ENCODE data around the gene UBAC2.
"Not testable (repeated sequence)": the region's sequence is repeated elsewhere in the genome, so short reads cannot be mapped to it uniquely, and the experiment has no call there.

The UBAC2 gene

GRCh38 chr13:99382428-99383133 lies 181.9 kb downstream of the UBAC2 start:
- DNase-seq: peak in 2 of 6 experiments; percentile 37 to 44

- DNase-seq: peak in 5 of 6 experiments; percentile 25 to 60 (median 33)
These were observed 182.9 kb downstream of the UBAC2 start for GRCh38 chr13:99383511-99383921.

DNA sequence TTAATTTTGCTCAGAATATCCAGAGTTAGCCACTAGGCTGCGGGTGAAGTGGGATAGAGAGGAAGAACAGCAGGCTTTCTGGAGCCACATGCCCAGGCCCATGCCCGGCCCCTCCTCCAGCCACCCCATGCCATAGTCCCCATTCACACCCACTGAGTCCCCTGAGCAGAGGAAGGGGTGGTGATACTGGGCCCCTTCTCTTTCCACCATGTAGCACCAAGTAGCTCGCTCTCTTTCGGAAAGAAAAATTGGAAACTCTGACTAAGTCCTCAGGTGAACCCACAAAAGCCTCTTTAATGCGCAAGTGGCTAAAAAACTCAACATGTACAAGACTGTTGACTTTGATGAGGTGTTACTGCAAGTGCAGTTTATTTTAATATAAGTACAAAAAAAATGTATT lies 183.3 kb downstream of the UBAC2 start:
- peak in 4 of 6 experiments; percentile 21 to 73 (median 60) for DNase-seq

- DNase-seq: peak; percentile 63 to 87 (median 74)
These were observed 183.8 kb downstream of the UBAC2 start for GRCh38 chr13:99384468-99384867.

DNA sequence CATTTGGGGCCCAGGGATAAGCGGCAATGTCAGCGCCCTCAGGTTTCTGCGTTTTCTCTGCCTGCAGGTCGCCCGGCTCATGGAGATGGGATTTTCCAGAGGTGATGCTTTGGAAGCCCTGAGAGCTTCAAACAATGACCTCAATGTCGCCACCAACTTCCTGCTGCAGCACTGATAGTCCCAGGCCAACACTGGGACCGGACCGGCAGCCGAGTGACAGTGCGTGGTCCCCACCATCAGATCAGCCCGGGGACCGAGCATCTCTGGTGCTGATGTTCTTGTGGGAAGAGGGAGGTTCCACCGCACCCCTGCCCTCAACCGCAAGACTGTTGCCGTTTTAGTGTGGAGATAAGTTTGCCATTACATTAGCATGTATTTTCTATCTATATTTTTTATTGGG lies 184.5 kb downstream of the UBAC2 start:
- DNase-seq: no peak

DNA sequence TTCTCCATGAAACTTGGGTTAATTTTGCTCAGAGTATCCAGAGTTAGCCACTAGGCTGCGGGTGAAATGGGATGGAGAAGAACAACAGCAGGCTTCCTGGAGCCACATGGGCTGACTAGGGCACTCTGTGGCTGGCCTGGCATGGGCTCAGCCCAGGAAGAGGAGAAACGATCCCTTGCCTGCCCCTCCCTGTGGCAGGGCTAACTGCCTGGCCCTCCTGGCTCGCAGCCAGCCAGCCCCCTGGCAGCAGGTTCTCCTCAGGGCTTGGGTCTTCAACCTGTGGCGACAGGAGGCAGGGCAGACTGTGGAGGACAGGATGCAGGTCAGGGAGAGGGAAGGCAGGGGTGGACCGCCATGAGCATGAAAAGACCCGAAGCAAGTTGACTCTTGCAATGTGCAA lies 185.3 kb downstream of the UBAC2 start:
- no peak for DNase-seq

DNA sequence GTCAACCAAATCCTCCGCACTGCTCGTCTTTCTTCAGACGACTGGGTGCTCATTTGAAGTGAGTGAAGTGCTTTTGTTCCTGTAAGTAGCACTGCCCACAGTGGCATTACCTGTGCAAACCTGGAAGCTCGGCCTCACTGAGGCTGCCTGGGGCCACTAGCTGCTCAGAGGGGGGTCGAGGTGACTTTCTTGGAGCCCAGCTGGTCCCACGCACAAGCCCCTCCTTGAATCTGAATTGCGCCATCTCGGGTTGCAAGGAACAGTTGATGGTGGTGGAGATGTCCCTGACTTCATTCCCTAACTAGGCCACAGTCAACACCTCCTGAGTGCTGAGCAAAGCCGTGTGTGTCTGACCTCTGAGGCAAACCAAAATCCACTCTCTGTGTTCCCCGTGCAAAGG lies 185.8 kb downstream of the UBAC2 start:
- no peak for DNase-seq

- peak; percentile 70 to 88 (median 78) for DNase-seq
These were observed 186.5 kb downstream of the UBAC2 start for GRCh38 chr13:99386911-99387788.

- no peak for DNase-seq
These were observed 187.8 kb downstream of the UBAC2 start for GRCh38 chr13:99388334-99388923.

DNA sequence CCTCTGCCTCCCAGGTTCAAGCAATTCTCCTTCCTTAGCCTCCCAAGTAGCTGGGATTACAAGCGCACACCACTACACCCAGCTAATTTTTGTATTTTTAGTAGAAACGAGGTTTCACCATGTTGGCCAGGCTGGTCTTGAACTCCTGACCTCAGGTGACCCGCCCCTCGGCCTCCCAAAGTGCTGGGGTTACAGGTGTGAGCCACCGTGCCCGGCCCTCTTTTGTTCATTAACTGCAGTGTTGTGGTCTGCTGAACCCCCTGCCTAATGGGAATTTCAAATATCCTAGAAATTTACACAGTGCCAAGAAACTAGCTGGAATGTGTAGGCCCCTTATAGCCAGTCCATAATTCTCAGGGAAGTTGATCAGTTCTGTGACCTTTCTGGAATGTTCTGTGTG lies 188.4 kb downstream of the UBAC2 start:
- not testable (repeated sequence) for DNase-seq

DNA sequence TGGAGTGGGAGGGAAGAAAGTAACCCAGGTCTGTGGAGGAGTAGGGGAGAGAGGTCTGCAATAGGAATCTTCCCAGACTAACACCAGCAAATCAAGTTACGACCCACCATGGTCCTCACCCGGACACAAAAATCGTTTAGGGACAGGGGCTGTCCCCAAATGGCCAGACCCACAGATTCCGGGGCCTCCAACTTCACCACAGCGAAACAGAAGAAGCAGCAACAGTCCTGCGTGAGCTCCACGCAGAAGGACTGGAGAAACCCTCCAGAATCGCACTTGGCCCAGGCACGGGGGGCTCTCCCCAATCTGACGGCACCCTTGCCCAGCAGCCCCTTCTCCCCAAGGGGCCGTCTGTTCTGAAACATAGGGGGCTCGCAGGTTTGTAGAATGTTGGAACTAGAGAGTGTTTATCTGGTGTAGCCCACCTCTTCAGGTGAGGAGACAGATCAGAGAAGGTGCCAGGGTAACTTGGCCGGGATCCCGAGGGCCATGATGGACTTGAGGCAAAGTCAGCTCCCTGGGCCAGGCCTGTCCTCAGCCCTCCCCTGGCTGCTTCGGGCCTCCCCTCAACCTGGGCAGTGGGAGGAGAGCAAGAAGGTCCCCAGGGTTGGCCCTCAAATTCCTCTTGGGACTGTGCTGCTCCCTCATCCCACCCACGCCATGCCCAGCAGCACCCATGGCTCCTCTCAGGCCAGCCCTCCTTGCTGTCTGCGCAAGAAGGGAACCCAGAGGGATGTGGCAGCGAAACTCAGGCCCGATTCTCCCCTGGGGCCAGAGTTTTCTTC lies 189.1 kb downstream of the UBAC2 start:
- no peak for DNase-seq

DNA sequence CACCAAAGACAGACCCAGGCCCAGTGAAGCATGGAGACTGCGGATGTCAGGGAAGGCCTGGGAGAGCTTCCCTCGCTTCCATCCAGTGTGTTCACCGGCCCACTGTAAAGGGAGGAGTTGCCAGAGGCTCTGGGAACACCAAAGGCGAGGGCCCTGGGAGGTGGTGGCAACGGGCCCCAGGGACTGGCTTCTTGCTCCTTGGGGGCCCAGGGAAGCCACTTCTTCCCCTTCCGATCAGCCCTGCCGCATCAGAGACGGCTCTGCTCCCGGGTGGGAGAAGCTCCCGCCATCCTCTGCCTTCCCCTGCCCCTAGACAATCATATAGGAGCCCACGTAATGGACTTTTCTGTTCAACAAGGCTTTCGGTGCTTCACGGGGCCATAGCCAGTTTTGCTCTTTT lies 189.9 kb downstream of the UBAC2 start:
- DNase-seq: no peak

GRCh38 chr13:99391781-99392469 lies 191.3 kb downstream of the UBAC2 start:
- no peak for DNase-seq

GRCh38 chr13:99392470-99393135 lies 191.9 kb downstream of the UBAC2 start:
- DNase-seq: no peak

- not testable (repeated sequence) for DNase-seq
These were observed 192.7 kb downstream of the UBAC2 start for GRCh38 chr13:99393391-99393790.

DNA sequence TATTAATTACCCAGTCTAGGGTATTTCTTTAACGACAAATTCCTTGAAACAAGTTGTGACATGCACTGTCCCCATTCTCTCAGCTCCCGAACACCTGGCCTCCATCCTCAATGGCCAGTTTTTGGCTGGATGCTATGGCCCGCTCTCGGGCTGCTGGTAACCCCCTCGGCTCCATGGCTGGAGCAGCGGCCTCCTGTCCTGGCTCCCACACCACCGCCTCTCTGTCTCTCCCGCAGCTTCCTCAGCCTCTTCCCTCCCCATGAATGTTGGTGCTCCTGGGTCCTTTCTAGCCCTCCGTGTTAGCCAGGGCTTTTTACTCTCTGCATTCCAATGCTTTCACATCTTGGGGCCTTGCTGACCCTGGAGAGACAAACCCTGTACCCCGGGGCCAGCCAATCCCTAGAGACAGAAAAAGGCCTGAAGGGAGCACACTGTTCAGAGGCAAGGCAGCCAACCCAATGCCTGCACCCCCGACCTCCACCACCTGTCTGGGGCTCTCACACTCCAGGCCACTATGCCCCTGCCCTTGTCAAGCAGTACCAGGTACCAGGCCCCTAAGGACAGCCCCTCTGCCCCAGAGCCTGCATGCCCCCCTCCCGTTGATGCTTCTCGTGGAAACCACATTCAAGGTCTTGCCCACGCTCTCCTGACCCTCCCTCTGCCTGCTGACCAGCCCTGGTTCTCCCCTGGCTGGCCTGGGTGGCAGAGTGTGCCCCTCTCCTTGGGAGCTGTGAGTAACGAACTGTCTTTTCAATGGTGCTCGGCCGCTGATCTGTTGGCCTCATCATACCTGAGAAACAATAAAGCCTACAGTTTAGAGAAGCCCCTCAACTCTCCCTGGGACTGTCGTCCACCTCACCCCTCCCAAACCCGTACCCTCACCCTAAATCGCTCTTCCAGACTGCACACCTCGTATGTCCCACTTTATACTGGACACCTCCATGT lies 193.4 kb downstream of the UBAC2 start:
- no peak for DNase-seq

DNA sequence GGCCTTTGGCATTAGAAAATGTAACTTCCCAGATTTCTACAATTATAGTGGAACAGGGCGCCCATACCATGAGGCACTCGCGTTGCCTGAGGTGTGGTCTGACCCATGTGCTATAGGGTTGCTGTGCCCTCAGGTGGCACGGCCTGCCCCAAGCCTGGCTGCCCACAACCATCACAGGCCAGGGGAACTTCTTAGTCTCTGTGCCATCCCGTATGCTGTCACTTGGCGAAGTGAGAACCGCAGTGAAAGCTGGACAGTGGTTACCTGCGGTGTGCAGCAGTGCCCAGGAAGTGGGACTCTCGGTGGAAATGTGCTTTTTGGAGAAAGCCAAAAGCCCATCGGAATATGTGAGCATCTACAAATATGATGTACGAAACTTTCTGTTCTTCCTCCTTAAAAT lies 194.8 kb downstream of the UBAC2 start:
- no peak for DNase-seq

GRCh38 chr13:99396446-99396845 lies 195.8 kb downstream of the UBAC2 start:
- no peak for DNase-seq

- DNase-seq: no peak
These were observed 197.4 kb downstream of the UBAC2 start for GRCh38 chr13:99398071-99398470.

- DNase-seq: no peak
These were observed 198.4 kb downstream of the UBAC2 start for GRCh38 chr13:99398916-99399622.

Measured in stimulated activated naive CD4-positive, alpha-beta T cell (primary cell).